NCI-H446 (cell line): ENCODE measurements around the gene VEGFC.

Experiments used
- DNase-seq, 2 experiments: peaks; one replicate each; lab custom pipeline; 2025; lab: John Stamatoyannopoulos, UW

Gene VEGFC

DNA sequence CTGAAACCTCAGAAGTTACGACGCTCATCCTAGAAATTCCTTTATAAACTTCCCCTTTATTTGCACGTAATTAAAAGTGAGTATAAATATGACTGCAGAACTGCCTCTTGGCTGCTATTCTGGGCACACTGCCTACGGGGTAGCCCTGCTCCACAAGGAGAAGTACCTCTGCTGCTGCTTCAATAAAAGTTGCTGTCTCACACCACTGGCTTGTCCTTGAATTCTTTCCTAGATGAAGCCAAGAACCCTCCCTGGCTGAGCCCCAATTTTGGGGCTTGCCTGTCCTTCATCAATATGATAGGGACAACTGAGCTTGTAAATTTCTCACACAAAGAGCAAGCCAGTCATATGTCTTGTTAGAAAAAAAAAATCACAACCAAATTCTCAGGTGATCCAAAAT lies 115.8 kb downstream of the VEGFC start:
- DNase-seq: no peak

DNA sequence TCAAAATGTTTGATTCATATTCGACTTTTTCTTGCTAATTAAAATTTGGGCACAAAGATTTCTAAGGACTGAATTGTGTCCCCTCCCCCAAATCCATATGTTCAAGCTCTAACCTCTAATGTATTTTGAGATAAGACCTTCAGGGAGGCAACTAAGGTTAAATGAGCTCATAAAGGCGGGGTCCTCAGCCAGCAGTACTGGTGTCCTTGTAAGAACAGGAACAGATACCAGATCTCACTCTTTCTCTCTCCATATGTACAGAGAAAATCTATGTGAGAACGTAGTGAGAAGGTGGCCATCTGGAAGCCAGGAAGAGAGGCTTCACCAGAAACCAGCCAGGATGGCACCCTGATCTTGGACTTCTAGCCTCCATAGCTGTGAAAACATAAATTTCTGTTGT lies 116.9 kb downstream of the VEGFC start:
- no peak for DNase-seq

- DNase-seq: no peak
These were observed 121.2 kb downstream of the VEGFC start for GRCh38 chr4:176671532-176671931.

- DNase-seq: no peak
These were observed 124.4 kb downstream of the VEGFC start for GRCh38 chr4:176668324-176668723.

DNA sequence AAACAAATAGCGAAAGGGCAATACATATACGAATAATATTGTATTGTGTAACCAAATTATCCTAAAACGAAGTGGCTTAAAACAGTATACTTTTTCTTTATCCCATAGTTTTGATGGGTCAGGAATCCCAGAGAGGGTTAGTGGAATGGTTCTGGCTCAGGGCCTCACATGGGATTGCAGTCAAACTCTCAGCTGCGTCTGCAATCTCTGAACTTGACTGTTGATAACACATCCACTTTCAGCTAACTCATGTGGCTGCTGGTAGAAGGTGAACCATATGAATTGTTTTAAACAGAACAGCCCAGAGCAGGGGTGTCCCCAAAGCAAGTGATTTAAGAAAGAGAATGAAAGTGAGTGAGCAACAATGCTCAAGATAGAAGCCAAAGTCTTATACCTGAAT lies 127.8 kb downstream of the VEGFC start:
- DNase-seq: no peak

GRCh38 chr4:176660561-176660960 lies 132.2 kb downstream of the VEGFC start:
- DNase-seq: no peak

- no peak for DNase-seq
These were observed 136.6 kb downstream of the VEGFC start for GRCh38 chr4:176656108-176656507.

DNA sequence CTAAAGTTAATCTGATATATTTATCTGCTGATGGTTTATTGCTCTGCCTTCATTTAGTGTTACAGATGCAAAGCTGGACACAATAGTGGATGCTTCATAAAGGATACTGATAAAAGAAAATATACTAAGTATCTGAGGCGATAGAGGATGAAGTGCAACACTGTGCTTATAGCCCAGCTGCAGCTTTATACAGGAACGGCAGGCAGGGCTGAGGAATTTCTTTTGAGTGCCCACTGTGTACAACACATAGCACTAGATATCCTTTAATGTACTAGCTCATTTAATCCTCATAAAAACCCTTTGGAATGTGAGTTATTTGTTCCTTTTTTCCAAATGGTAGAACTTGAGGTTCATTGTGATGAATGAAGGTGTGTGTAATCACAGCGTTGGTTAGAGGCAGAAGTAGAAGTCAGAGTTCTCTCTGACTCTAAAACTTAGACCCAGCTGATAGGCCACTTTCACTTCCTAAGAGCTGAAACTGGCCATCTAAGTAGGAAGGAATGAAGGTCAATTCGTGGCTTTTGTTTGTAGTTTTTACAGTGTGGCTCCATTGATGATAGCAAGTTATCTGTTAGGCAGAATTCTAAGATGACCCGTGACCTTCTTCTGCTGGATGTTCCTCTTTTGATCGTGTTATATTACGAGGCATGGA lies 138.0 kb downstream of the VEGFC start:
- no peak for DNase-seq

DNA sequence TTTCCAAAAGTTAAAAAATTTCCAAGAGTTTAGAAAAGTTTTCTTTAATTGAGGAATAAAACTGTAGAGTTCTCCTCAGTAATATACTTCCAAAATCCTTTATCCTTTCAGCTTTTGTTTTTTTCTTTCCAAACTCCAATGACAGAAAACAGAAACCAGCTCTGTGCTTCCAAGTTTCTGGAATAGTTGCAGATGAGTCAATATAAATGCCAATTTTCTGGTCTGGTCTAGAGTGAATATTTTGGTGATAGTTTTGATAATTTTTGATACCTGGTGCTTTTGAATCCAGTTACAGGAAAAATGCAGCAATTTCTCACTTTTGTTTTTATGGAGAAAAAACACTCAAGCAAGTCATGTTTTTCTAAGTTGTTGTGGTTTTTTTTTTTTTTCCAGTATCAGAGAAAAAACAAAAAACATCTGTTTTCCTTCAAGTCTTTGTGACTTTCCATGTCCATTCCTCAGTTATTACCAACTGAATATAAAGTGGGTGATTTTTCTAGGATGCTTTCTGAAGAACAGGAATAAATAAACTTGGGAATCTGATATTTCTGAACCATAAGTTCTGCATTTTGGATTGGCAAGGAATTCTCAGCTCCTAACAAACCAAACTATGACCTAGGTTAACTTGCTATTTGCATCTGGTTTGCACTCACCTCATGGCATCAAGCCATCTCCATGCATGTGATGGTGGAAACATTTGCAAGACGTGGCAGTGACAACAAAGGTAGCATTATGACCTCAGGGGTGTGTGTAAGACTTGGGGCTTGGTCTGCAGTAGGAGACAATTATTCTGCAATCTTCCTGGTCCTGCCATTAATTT lies 139.1 kb downstream of the VEGFC start:
- no peak for DNase-seq

DNA sequence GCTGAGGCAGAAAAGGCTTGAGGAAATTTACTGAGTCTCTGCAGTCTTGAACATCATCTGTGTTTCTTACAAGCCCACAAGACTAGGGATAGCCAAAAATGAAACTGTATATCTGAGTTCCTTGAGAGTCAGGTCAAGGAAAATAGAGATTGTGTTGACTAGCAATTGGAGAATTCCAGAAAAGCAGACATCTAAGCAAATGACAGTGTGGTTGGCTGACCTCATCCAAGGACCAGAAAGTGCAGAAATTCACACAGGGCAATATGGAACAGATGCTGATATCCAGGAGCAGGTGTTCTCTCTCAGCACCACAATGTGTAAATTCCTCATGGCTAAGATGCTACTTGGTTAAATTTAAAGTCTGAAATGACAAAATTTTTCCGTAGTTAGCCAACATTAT lies 146.4 kb downstream of the VEGFC start:
- no peak for DNase-seq

DNA sequence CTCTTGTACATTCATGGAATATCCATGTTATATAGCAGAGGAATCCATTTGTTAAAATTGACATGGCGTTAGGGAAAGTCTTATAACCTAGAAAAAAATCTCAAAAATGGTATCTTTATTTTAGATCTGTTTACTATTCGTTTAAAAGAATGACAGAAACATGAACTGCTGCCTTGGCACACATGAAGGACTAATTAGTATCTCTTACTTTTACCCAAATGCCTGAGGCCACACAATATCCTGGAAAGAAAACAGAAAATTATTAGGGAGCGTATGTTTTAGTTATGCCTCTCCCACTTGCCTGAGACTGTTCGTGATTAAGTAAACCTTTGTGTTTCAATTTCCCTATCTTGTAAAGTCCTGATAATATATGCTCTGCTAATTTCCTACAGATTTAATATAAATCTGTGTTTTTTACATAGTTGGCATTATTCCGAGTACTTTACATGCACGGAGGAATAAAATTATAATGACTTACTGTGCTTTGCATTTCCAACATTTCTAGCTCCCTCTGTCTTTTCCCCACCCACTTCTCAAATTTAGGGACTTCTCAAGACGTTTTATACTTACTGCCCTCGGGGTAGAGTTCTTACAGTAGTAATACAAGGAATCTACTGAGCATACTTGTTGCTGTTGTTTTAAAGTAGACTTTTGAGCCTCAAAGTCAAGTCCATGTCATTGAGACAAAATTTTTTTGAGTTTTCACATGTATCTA lies 147.3 kb downstream of the VEGFC start:
- DNase-seq: no peak

DNA sequence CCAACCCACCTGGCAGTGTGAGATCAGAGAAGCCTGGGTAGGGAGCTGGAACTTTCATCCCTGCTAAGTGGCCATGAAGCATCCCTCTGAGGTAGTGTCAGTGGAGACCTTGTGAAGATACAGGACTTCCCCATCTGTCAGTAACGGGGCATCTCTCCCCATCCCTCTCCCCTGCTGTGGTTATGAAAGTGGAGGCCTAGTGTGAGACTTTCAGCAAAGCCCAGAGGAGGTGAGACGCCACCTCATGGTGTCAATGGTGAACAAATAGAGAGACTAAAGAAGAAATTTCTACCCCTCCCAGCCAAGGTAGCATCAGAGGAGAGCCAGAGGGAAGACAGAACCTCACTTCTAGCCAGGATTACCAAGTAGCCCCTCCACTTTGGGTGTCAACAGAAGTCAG lies 150.2 kb downstream of the VEGFC start:
- DNase-seq: no peak

- no peak for DNase-seq
These were observed 151.5 kb downstream of the VEGFC start for GRCh38 chr4:176641237-176641636.

DNA sequence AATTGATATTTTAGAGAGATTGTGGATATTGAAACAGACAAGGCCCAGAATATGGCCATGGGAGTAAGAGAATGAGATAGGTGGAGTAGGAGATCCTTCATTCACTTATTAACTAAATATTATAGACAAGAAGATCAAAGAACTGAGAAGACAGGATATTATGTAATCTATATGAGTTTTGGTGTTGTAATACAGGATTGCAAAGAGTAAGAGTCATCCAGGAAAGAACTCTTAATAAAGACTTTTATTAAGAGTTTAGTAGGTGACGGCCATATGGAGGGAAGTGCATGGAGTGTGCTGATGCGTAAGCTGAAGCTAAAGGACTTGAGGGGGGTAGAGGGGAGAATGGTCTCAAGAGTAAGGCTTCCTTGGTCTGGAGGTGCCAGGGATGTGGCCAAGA lies 153.7 kb downstream of the VEGFC start:
- DNase-seq: no peak

GRCh38 chr4:176636292-176636691 lies 156.4 kb downstream of the VEGFC start:
- DNase-seq: no peak

- DNase-seq: no peak
These were observed 157.1 kb downstream of the VEGFC start for GRCh38 chr4:176635372-176636261.
